ENCODE data around the gene ZNF839. TPM values are rescaled to one million over a fixed set of nuclear protein-coding genes. Genes with fewer than 3 reads are reported as not detected.
"Not testable (repeated sequence)": the region's sequence is repeated elsewhere in the genome, so short reads cannot be mapped to it uniquely, and the experiment has no call there.

ZNF839 gene
- total RNA-seq, 1 experiment from 2014 or later, result 4.8 TPM

DNA sequence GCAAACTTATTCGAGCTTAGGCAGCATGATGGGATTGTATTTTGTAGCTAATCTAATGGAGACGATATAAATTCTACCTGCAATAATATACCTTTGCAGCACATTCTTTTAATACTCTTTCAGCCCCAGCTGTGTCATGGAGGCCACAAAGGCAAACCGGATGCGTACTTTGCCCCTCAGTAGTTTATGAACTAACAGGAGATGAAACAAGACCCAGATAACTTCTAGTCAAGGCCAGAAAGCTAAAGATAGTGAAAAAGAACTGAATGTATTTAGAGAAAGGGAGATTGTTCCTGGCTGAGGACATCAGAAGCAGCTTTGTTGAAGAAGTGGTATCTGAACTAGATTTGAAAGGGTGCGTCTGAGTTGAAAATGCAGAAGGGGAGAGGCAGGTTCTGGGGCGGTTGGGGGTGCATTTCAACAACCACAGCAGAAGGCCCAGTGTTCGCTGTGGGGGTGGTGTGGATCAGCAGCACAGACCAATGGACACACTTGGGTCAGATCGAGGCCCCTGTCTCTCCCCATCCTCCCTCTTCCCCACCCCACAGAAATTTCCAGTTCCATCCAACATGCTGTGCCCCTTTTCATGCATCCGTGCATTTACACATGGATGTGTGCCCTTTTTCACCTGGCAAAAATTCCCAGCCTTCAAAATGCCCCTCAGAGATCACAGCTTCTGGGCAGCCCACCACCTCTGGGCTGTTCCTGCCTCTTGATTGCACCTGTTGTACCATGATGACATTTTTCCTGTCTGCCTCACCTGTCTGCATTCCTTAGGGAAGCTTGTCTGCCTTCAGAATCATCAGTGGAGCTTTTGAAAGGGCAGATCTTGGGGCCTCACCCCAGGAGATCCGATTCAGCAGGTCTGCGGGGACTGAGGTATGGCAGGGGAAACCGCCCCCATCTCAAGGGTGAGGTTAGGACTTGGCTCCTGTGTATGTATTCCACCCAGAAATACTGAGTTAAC lies 2.2 kb downstream of the ZNF839 start:
- DNase-seq, result no peak
- Histone ChIP-seq H3K4me3 (no peak overlapping the region), H3K27me3 (no peaks in the 10 kb centered on the region), H3K36me3 (no peaks in the 10 kb centered on the region; the same call in 1 of the 2 replicates), H3K9me3 (no peaks in the 10 kb centered on the region)

DNA sequence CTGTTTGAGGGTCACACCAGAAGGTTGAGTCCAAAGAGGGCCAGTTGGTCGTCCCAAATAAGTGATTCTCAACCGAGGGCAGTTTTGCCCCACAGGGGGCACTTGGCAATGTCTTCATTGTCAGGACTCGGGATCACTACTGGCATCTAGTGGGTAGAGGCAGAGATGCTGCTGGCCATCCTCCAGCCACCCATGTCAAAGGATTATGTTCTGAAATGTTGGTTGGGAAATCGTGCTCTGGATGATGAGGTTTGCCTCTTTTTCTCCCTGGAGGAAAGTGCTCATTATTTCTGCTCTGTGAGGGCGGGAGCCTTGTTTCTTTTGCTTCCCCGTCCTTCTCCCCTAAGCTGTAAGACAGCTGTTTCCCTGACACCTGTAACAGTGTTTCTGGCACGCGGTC lies 3.6 kb downstream of the ZNF839 start:
- Histone ChIP-seq H3K4me3 (no peak overlapping the region), H3K36me3 (no peaks in the 10 kb centered on the region; the same call in 1 of the 2 replicates), H3K27me3 (no peaks in the 10 kb centered on the region), H3K9me3 (no peaks in the 10 kb centered on the region)
- DNase-seq, result peak; percentile 76

DNA sequence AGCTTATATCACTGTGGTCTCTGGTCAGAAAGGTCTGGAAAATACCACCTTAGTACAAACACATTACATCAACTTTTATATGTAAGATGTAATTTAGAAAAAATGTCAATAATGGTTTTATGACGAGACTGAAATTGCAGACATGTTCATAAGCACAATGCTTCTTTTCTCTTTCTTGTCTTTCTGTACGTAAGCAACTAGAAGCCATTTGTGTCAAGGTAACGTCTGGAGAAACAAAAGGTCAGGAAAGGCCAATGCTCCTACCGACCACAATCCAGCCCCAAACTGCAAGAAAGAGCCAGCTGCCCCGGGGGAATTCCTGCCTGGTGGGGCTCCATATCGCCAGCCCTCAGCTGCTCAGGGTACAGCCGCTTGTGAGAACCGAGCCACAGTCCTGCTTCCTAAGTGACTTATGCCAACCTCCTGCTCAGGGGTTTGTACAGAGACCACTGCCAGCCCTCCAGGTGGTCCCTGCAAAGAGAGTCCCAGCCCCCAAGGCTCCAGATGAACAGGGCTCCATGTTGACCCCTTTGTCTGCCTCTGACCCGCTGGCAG lies 6.3 kb downstream of the ZNF839 start:
- no peak overlapping the region for H3K4me3 ChIP-seq
- no peaks in the 10 kb centered on the region for H3K27me3 ChIP-seq
- no peaks in the 10 kb centered on the region for H3K9me3 ChIP-seq
- no peak for DNase-seq
- no peaks in the 10 kb centered on the region; the same call in 1 of the 2 replicates for H3K36me3 ChIP-seq

DNA sequence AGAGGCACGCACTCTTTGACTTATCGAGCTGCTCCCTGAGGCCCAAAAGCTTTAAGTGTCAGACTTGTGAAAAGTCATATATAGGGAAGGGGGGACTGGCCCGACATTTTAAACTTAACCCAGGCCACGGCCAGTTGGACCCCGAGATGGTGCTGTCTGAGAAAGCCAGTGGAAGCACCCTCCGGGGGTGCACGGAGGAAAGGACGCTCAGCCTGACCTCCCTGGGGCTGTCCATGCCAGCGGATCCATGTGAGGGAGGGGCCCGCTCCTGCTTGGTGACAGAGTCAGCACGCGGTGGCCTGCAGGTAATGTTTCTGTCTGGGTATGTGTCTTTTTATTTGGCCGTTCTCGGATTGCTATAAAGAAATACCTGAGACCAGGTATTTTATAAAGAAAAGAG lies 7.0 kb downstream of the ZNF839 start:
- no peaks in the 10 kb centered on the region for H3K9me3 ChIP-seq

DNA sequence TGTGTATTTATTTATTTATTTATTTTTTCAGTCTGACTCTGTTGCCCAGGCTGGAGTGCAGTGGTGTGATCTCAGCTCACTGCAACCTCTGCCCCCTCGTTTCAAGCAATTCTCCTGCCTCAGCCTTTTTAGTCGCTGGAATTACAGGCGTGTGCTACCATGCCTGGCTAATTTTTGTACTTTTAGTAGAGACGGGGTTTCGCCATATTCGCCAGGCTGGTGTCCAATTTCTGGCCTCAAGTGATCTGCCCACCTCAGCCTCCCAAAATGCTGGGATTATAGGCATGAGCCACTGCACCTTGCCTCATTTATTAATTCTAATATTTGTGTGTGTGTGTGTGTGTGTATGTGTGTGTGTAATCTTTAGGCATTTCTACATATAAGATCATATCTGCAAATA lies 9.8 kb downstream of the ZNF839 start:
- not testable (repeated sequence) for H3K27me3 ChIP-seq, H3K36me3 ChIP-seq, H3K9me3 ChIP-seq, H3K4me3 ChIP-seq, DNase-seq

More for the DNA sequence above, 7.0 kb downstream of the ZNF839 start:
- no peaks in the 10 kb centered on the region for H3K27me3 ChIP-seq
- no peak for DNase-seq
- no peaks in the 10 kb centered on the region for H3K36me3 ChIP-seq
- no peak overlapping the region for H3K4me3 ChIP-seq

DNA sequence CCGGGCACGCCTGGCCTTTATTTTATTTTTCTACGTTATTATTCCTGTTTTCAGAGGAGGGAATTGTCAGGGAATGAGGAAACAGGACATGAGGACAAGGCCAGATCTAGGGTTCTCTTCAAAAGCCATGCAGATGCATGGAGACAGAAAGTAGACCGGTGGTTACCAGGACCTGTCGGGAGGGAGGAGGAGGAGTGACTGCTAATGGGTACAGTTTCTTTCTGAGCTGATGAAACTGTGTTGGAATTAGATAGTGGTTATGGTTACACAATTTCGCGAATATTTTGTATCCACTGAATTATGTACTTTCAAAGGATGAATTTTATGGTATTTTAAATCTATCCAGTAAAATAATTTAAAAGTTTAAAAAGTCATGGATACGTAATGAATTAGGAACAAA lies 11.3 kb downstream of the ZNF839 start:
- Histone ChIP-seq H3K27me3 (no peaks in the 10 kb centered on the region), H3K36me3 (no peaks in the 10 kb centered on the region), H3K4me3 (no peak overlapping the region), H3K9me3 (no peaks in the 10 kb centered on the region)
- DNase-seq, result no peak

DNA sequence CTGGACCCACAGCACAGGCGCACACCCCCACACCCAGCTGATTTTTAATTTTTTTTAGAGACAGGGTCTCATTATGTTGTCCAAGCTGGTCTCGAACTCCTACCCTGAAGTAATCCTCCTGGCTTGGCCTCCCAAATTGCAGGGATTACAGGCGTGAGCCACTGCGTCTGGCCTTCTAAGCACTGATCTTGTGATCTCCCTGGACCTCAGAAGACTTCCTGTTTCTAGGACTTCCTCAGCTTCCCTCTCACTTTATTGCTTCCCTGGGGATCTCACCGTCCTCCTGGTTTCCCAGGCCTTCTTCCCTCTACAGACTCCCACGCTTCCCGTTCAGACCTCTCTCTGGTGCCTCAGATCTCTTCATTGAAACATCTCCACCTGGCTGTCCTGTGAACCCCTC lies 13.8 kb downstream of the ZNF839 start:
- no peak for DNase-seq
- H3K9me3 ChIP-seq, result no peaks in the 10 kb centered on the region
- no peaks in the 10 kb centered on the region for H3K27me3 ChIP-seq
- H3K4me3 ChIP-seq, result no peak overlapping the region
- no peaks in the 10 kb centered on the region for H3K36me3 ChIP-seq

DNA sequence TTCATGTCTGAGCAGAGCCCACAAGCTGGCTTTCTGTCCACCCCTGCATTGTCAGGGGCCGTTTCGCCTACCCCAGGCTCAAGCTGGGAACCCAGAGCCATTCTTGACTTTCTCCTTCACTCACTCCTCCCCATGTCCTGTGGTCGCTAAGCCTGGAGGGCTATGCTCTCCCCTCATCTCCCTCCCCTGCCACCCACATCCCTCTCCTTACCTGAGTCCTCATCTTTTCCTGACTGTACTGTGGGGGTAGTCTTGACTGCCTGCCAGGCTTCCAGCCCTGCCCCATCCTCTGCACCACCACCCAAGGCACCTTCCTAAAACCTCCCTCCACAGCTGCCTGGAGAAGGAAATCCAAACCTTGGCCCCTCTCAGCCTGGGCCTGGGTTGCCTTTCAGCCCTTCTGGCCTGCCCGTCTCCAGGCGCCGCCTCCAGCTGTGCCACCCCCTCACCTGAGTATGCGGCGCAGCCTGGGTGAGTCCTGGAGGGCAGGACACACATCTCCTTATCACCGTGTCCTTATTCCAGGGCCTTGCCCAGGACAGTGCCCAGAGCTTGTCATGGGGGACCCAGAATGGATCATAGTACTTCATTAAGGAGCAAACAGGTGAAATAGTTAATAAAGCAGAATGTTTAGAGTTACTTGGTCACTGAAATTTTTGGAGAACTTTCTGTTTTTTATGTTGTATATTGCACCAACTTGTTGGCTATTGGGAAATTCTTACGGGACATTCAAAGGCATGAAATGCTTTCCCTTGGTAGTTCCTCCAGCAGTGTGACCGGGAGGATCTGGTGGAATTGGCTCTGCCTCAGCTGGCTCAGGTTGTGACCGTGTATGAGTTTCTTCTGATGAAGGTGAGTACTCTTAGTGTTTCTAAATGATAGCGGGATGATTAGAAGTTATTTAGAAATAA lies 14.5 kb downstream of the ZNF839 start:
- Histone ChIP-seq H3K4me3 (no peak overlapping the region), H3K36me3 (no peaks in the 10 kb centered on the region), H3K27me3 (no peaks in the 10 kb centered on the region), H3K9me3 (no peaks in the 10 kb centered on the region)
- DNase-seq, result no peak

DNA sequence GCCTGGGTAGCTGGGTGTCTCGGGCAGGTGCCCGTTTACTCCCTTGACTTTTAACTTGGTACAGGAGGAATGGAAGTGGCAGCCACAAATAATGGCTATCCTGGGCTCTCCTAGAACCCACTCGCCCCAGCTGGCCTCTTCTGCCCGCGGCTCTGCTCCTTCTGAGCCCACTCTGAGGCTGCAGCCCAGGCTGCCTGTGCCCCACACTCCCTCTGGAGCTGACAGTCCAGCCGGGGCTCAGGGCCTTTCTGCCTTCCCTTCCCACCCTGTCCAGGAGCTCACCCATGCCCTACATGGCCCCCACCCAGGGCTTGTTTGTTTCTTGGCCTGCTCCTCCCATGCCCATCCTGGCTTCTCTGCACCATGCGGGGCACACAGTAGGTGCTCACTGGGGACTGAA lies 15.6 kb downstream of the ZNF839 start:
- H3K36me3 ChIP-seq, result no peaks in the 10 kb centered on the region
- no peaks in the 10 kb centered on the region for H3K9me3 ChIP-seq
- no peak overlapping the region for H3K4me3 ChIP-seq
- no peaks in the 10 kb centered on the region for H3K27me3 ChIP-seq
- no peak for DNase-seq

DNA sequence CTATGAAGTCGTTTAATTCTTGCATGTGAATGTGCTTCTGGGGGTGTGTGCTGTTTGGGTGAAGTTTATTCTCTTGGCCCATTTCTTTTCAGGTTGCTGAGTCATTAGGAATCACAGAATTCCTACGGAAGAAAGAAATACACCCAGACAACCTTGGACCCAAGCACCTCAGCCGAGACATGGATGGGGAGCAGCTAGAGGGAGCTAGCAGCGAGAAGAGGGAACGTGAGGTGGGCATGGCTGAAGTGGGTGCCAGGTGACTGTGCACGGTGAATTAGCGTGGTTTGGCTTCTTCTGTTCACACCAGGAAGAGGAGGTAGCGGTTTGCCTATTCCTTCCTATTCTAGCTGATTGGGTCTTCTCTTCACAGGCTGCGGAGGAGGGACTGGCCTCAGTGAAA lies 19.2 kb downstream of the ZNF839 start:
- Histone ChIP-seq H3K36me3 (no peaks in the 10 kb centered on the region), H3K27me3 (no peaks in the 10 kb centered on the region), H3K9me3 (no peaks in the 10 kb centered on the region), H3K4me3 (no peak overlapping the region)
- no peak for DNase-seq

DNA sequence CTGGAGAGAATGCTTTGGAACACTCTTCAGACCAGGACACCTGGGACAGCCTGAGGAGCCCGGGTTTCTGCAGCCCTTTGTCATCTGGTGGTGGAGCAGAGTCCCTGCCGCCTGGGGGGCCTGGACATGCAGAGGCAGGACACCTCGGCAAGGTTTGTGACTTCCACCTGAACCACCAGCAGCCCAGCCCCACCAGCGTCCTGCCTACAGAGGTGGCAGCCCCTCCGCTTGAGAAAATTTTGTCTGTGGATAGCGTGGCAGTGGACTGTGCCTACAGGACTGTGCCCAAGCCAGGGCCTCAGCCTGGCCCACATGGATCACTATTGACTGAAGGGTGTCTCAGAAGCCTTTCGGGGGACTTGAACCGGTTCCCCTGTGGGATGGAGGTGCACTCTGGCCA lies 22.0 kb downstream of the ZNF839 start:
- Histone ChIP-seq H3K9me3 (no peaks in the 10 kb centered on the region), H3K36me3 (no peaks in the 10 kb centered on the region; the same call in 1 of the 2 replicates), H3K4me3 (no peak overlapping the region), H3K27me3 (no peaks in the 10 kb centered on the region)
- DNase-seq, result no peak

DNA sequence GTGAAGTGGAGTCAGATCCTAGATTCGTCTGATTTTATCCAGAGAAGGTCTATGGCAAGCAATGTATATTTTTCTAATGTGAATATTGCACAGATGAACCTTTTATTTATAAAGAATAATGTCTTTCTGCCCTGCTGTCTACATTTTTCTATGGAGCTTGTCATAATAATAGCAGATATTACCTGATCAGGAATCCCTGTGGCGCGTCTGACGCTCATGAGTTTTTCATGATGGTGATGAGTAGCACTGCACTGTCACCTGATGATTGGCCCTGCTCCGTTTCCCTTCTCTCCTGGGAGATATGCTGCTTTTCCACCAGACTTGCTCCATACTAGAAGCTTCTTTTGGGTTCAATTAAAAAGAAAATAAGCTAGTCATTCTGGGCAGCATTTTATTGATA lies 22.7 kb downstream of the ZNF839 start:
- no peaks in the 10 kb centered on the region for H3K9me3 ChIP-seq
- H3K36me3 ChIP-seq, result no peaks in the 10 kb centered on the region; the same call in 1 of the 2 replicates
- H3K27me3 ChIP-seq, result no peaks in the 10 kb centered on the region
- no peak for DNase-seq
- no peak overlapping the region for H3K4me3 ChIP-seq

DNA sequence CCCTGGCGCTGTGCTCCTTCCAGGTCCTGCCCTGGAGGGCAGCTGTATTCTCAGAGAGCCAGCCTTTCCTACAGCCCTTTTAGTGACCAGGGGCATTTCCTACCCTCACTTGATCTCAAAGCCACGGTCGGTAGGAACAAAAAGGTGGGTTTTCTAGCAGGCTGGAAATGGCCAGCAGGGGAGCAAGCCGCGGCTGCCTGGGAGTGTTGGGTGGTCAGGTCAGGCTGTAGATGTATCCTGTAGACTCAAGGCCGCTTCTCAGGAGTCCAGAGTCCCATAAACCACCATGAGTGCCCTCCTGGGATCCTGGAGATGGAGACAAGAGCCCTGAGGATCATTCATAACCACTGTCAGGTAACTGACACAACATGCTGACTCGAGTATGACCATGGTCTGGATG lies 24.5 kb downstream of the ZNF839 start:
- no peak for DNase-seq
- Histone ChIP-seq H3K27me3 (no peaks in the 10 kb centered on the region), H3K9me3 (no peaks in the 10 kb centered on the region), H3K36me3 (no peaks in the 10 kb centered on the region; the same call in 1 of the 2 replicates), H3K4me3 (no peak overlapping the region)

DNA sequence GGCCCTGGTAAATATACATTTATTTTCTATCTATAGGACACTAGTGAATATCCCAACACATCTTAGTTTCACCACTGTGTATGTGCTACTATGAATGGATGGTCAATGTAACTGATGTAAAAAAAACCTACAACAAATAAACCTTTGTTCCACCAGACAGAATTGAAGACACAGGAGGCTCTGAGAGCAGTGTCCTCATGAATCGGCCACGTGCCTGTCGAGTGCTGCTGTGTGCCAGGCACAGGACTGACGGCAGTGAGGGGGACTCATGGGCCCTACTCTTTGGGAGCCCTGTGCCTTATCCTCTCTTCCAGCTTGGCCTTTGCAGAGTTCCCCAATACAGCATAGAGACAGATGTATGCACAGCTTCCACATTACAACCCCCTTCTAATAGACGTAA lies 24.9 kb downstream of the ZNF839 start:
- no peak for DNase-seq
- no peaks in the 10 kb centered on the region; the same call in none of the 2 replicates for H3K36me3 ChIP-seq
- H3K9me3 ChIP-seq, result no peaks in the 10 kb centered on the region
- no peak overlapping the region for H3K4me3 ChIP-seq
- no peaks in the 10 kb centered on the region for H3K27me3 ChIP-seq

DNA sequence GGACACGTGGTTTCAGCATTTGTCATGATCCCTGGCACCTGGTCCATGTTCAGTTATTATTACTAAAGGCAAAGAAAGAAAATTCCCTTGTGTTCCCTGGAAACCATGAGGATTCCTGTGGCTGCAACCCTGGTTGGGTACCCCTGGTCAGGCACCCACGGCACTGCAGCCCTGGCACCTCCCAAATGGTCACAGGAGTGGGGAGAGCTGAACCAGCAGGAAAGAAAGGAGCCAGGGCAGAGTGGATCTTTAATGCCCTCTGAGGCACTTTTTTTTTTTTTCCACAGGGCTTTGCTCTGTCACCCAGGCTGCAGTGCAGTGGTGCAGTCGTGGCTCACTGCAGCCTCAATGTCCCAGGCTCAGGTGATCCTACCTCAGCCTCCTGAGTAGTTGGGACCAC lies 25.7 kb downstream of the ZNF839 start:
- no peaks in the 10 kb centered on the region for H3K9me3 ChIP-seq
- DNase-seq, result no peak
- no peak overlapping the region for H3K4me3 ChIP-seq
- no peaks in the 10 kb centered on the region for H3K27me3 ChIP-seq
- no peaks in the 10 kb centered on the region; the same call in none of the 2 replicates for H3K36me3 ChIP-seq

DNA sequence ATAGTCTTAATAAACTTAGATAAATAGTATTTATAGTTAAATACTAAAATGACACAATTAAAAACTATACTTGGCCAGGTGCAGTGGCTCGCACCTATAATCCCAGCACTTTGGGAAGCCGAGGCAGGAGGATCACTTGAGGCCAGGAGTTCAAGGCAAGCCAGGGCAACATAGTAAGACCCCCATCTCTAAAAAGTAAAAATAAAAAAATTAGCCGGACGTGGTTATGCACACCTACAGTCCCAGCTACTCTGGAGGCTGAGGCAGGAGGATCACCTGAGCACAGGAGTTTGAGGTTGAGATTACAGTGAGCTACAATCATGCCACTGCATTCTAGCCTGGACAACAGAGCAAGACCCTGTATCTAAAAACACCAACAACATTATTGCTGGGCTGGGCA lies 27.1 kb downstream of the ZNF839 start:
- Histone ChIP-seq H3K36me3 (no peaks in the 10 kb centered on the region; the same call in none of the 2 replicates), H3K27me3 (no peaks in the 10 kb centered on the region), H3K9me3 (no peaks in the 10 kb centered on the region), H3K4me3 (no peak overlapping the region)
- DNase-seq, result no peak

DNA sequence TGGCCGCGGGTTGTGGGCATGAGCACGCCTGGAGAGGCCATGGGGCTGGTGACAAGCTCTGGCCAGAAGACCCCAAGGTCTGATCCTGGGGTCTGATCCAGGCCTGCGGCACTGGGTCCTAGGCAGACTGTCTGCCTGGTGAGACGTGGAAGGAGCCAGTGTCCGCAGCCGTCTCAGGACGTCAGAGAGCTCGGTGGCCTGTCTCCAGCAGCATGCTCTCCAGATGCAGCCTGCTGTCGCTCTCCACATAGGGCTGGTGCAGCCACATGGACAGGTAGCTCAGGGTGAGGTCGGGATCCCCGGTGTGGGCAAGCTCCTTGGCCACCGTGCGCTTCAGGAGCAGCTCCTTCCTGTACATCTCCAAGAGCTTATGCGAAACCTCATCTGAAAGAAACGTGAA lies 28.8 kb downstream of the ZNF839 start:
- Histone ChIP-seq H3K4me3 (no peak overlapping the region), H3K9me3 (no peaks in the 10 kb centered on the region), H3K27me3 (no peaks in the 10 kb centered on the region), H3K36me3 (no peaks in the 10 kb centered on the region; the same call in none of the 2 replicates)
- no peak for DNase-seq

All from MG63 (cell line).